ENCODE measurements around the gene DPY19L3.
A peak's percentile ranks its signal among the peaks of the same experiment; 100 is the strongest.
"Not testable (repeated sequence)": the region's sequence is repeated elsewhere in the genome, so short reads cannot be mapped to it uniquely, and the experiment has no call there.

DPY19L3 gene

GRCh38 chr19:32392901-32393300, 12.7 kb upstream of the DPY19L3 start:
- no peak for DNase-seq (ENCODE audit: low spot score)

GRCh38 chr19:32396046-32396652, 9.4 kb upstream of the DPY19L3 start:
- DNase-seq (ENCODE audit: low spot score) = no peak

GRCh38 chr19:32397671-32398101, 7.9 kb upstream of the DPY19L3 start:
- no peak for DNase-seq (ENCODE audit: low spot score)

GRCh38 chr19:32401992-32402391, 3.6 kb upstream of the DPY19L3 start:
- DNase-seq (ENCODE audit: low spot score) = no peak

- DNase-seq (ENCODE audit: low spot score) = no peak
Observed at GRCh38 chr19:32403291-32403995, 2.1 kb upstream of the DPY19L3 start.

GRCh38 chr19:32404213-32404932, 1.2 kb upstream of the DPY19L3 start:
- DNase-seq (ENCODE audit: low spot score) = no peak

GRCh38 chr19:32404933-32405430, 588 bp upstream of the DPY19L3 start:
- DNase-seq (ENCODE audit: low spot score) = peak; percentile 47

GRCh38 chr19:32406161-32407003, 812 bp downstream of the DPY19L3 start:
- DNase-seq (ENCODE audit: low spot score) = no peak

GRCh38 chr19:32407004-32407992, 1.7 kb downstream of the DPY19L3 start:
- no peak for DNase-seq (ENCODE audit: low spot score)

- DNase-seq (ENCODE audit: low spot score) = peak; percentile 68
Observed at GRCh38 chr19:32415246-32415645, 9.7 kb downstream of the DPY19L3 start.

- no peak for DNase-seq (ENCODE audit: low spot score)
Observed at GRCh38 chr19:32415669-32416068, 10.1 kb downstream of the DPY19L3 start.

- no peak for DNase-seq (ENCODE audit: low spot score)
Observed at GRCh38 chr19:32416749-32417456, 11.3 kb downstream of the DPY19L3 start.

GRCh38 chr19:32418155-32418554, 12.6 kb downstream of the DPY19L3 start:
- no peak for DNase-seq (ENCODE audit: low spot score)

- DNase-seq (ENCODE audit: low spot score) = peak; percentile 49
Observed at GRCh38 chr19:32421589-32422361, 16.2 kb downstream of the DPY19L3 start.

GRCh38 chr19:32422435-32422834, 16.9 kb downstream of the DPY19L3 start:
- no peak for DNase-seq (ENCODE audit: low spot score)

- DNase-seq (ENCODE audit: low spot score) = not testable (repeated sequence)
Observed at GRCh38 chr19:32423944-32424343, 18.4 kb downstream of the DPY19L3 start.

GRCh38 chr19:32427536-32427935, 22.0 kb downstream of the DPY19L3 start:
- no peak for DNase-seq (ENCODE audit: low spot score)

- DNase-seq (ENCODE audit: low spot score) = no peak
Observed at GRCh38 chr19:32436692-32437091, 31.1 kb downstream of the DPY19L3 start.

- DNase-seq (ENCODE audit: low spot score) = no peak
Observed at GRCh38 chr19:32437096-32437495, 31.5 kb downstream of the DPY19L3 start.
